Measurements from ENCODE around the gene TFAP2C. TPM values are rescaled to one million over a fixed set of nuclear protein-coding genes. Genes with fewer than 3 reads are reported as not detected.

The TFAP2C gene
- 0.06 TPM for polyA plus RNA-seq
- long read RNA-seq, donor 1 = 0 reads
- long read RNA-seq, donor 2 = 0 reads
- long read RNA-seq, donor 3 = 0 reads
- long read RNA-seq, donor 4 = 0 reads
- long read RNA-seq, donor 5 = 0 reads
- long read RNA-seq, donor 6 = 0 reads
- long read RNA-seq, donor 7 = 0 reads
- long read RNA-seq, donor 8 = 0 reads
- long read RNA-seq, donor 9 = 0 reads
- long read RNA-seq, donor 10 = 0 reads
- long read RNA-seq, donor 11 = 0 reads

GRCh38 chr20:56628873-56629463 is at the start of gene TFAP2C:
TSS of gene TFAP2C (plus strand) at chr20:56629306. CDS start at chr20:56629545, 239 bp downstream.
- WGBS (ENCODE audit: insufficient coverage, low lambda C conversion rate) = no CpG with 5 or more reads among the region's 62 CpGs
- Histone ChIP-seq H3K4me1 (ENCODE audit: control insufficient read depth, insufficient read depth, low read length) (peaks cover 10% of the 10 kb centered on the region), H3K27ac (ENCODE audit: low read length) (no peak within 1 kb of the TSS), H3K36me3 (ENCODE audit: control insufficient read depth, insufficient read depth, low read length) (no peaks in the 10 kb centered on the region), H3K27me3 (ENCODE audit: control insufficient read depth, insufficient read depth, low read length) (peaks cover 98% of the 10 kb centered on the region), H3K4me3 (ENCODE audit: low read length) (peak within 1 kb of the TSS; percentile 18), H3K9me3 (ENCODE audit: control insufficient read depth, low read depth, low read length) (peaks cover 15% of the 10 kb centered on the region)
- peak in 1 of 2 donors; percentile 40 for DNase-seq

GRCh38 chr20:56580226-56580625 is 48.9 kb upstream of the TFAP2C start:
- no peak overlapping the region for H3K4me3 ChIP-seq (ENCODE audit: low read length)
- H3K27me3 ChIP-seq (ENCODE audit: control insufficient read depth, insufficient read depth, low read length) = no peaks in the 10 kb centered on the region
- no peak for DNase-seq
- no peak overlapping the region for H3K27ac ChIP-seq (ENCODE audit: low read length)
- no peaks in the 10 kb centered on the region for H3K4me1 ChIP-seq (ENCODE audit: control insufficient read depth, insufficient read depth, low read length)
- no peaks in the 10 kb centered on the region for H3K9me3 ChIP-seq (ENCODE audit: control insufficient read depth, low read depth, low read length)
- WGBS (ENCODE audit: insufficient coverage, low lambda C conversion rate) = no CpG with 5 or more reads among the region's 12 CpGs
- H3K36me3 ChIP-seq (ENCODE audit: control insufficient read depth, insufficient read depth, low read length) = no peaks in the 10 kb centered on the region

- WGBS (ENCODE audit: insufficient coverage, low lambda C conversion rate) = 20% methylated on average over 1 of the region's 2 CpGs
- H3K27ac ChIP-seq (ENCODE audit: low read length) = no peak overlapping the region
- no peak overlapping the region for H3K4me3 ChIP-seq (ENCODE audit: low read length)
- H3K4me1 ChIP-seq (ENCODE audit: control insufficient read depth, insufficient read depth, low read length) = no peaks in the 10 kb centered on the region
- DNase-seq = no peak
- H3K27me3 ChIP-seq (ENCODE audit: control insufficient read depth, insufficient read depth, low read length) = no peaks in the 10 kb centered on the region
- no peaks in the 10 kb centered on the region for H3K9me3 ChIP-seq (ENCODE audit: control insufficient read depth, low read depth, low read length)
- no peaks in the 10 kb centered on the region for H3K36me3 ChIP-seq (ENCODE audit: control insufficient read depth, insufficient read depth, low read length)
These were observed 47.4 kb upstream of the TFAP2C start for GRCh38 chr20:56581701-56582100.

DNA sequence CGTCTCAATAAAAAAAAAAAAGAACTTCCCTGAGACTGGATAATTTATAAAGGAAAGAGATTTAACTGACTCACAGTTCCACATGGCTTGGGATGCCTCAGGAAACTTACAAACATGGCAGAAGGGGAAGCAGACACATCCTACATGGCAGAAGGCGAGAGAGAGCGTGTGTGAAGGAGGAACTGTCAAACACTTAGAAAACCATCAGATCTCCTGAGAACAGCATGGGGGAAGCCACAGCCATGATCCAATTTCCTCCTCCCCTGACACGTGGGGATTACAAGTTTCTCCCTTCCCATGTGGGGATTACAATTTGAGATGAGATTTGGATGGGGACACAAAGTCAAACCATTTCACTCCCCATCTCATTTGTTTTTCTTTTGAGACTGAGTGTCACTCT is 46.6 kb upstream of the TFAP2C start:
- 80% methylated on average over 1 of the region's 4 CpGs for WGBS (ENCODE audit: insufficient coverage, low lambda C conversion rate)
- Histone ChIP-seq H3K36me3 (ENCODE audit: control insufficient read depth, insufficient read depth, low read length) (no peaks in the 10 kb centered on the region), H3K27ac (ENCODE audit: low read length) (no peak overlapping the region), H3K27me3 (ENCODE audit: control insufficient read depth, insufficient read depth, low read length) (no peaks in the 10 kb centered on the region), H3K4me3 (ENCODE audit: low read length) (no peak overlapping the region), H3K4me1 (ENCODE audit: control insufficient read depth, insufficient read depth, low read length) (no peaks in the 10 kb centered on the region), H3K9me3 (ENCODE audit: control insufficient read depth, low read depth, low read length) (no peaks in the 10 kb centered on the region)
- no peak for DNase-seq

- Histone ChIP-seq H3K4me1 (ENCODE audit: control insufficient read depth, insufficient read depth, low read length) (no peaks in the 10 kb centered on the region), H3K27me3 (ENCODE audit: control insufficient read depth, insufficient read depth, low read length) (no peaks in the 10 kb centered on the region), H3K36me3 (ENCODE audit: control insufficient read depth, insufficient read depth, low read length) (no peaks in the 10 kb centered on the region), H3K27ac (ENCODE audit: low read length) (no peak overlapping the region), H3K9me3 (ENCODE audit: control insufficient read depth, low read depth, low read length) (no peaks in the 10 kb centered on the region), H3K4me3 (ENCODE audit: low read length) (no peak overlapping the region)
- 100% methylated on average over 1 of the region's 5 CpGs for WGBS (ENCODE audit: insufficient coverage, low lambda C conversion rate)
- no peak for DNase-seq
These were observed 44.2 kb upstream of the TFAP2C start for GRCh38 chr20:56584916-56585315.

DNA sequence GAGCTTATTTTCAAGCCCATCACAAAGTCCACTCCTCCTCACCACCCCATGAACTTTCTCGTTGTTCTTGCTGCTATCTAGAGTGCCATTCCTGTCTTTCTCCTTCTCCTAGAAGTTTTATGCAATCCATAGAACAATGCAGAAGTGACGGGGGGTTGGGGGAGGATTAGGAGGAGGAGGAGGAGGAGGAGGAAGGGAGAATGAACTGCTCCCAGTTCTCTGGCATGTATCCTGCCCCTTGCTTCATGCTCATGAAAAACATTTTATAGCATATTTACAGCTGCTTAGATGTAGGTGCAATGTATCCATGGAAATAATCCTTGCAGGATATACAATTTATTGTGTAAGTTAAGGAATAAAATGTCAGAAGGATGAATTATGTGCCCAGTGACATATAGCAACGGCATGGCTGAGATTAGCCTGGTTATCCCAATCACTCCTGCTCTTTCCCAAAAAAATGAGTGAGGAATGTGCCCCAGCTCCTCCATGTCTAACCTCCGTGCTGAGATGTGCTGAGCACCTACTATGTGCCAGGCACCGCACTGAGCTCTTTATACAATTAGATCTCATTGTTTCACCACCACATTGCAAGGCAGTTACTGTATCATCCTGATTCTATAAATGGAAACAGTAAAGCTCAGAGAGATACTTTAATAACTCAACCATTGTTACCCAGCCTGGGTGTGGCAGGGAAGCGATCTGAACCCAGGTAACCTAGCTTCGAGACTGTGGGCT is 41.6 kb upstream of the TFAP2C start:
- H3K9me3 ChIP-seq (ENCODE audit: control insufficient read depth, low read depth, low read length) = no peaks in the 10 kb centered on the region
- no peaks in the 10 kb centered on the region for H3K36me3 ChIP-seq (ENCODE audit: control insufficient read depth, insufficient read depth, low read length)
- H3K4me1 ChIP-seq (ENCODE audit: control insufficient read depth, insufficient read depth, low read length) = no peaks in the 10 kb centered on the region
- H3K27me3 ChIP-seq (ENCODE audit: control insufficient read depth, insufficient read depth, low read length) = no peaks in the 10 kb centered on the region
- WGBS (ENCODE audit: insufficient coverage, low lambda C conversion rate) = 17% methylated on average over 1 of the region's 7 CpGs
- H3K27ac ChIP-seq (ENCODE audit: low read length) = no peak overlapping the region
- DNase-seq = no peak
- no peak overlapping the region for H3K4me3 ChIP-seq (ENCODE audit: low read length)

DNA sequence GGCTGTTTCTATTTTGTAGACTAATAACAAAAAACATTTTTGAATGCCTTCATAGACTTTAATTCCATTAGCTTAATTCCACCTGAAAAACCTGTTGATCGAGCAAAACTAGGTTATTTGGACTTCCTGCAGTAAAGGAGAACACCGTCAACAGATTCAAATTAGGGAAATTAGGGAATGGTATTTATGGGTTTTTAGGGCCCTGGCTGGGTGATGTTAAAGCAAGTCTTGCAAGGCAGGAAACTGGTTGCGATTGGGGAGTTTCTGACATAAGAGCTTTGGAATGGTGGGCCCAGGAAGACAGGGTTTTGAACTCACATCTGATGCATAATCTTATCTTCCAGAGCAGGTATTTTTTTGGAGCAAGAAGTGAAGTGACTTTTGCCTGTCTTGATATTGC is 40.1 kb upstream of the TFAP2C start:
- no peaks in the 10 kb centered on the region for H3K9me3 ChIP-seq (ENCODE audit: control insufficient read depth, low read depth, low read length)
- no peak overlapping the region for H3K4me3 ChIP-seq (ENCODE audit: low read length)
- DNase-seq = no peak
- H3K4me1 ChIP-seq (ENCODE audit: control insufficient read depth, insufficient read depth, low read length) = no peaks in the 10 kb centered on the region
- no CpG with 5 or more reads among the region's 3 CpGs for WGBS (ENCODE audit: insufficient coverage, low lambda C conversion rate)
- H3K27me3 ChIP-seq (ENCODE audit: control insufficient read depth, insufficient read depth, low read length) = no peaks in the 10 kb centered on the region
- H3K27ac ChIP-seq (ENCODE audit: low read length) = no peak overlapping the region
- no peaks in the 10 kb centered on the region for H3K36me3 ChIP-seq (ENCODE audit: control insufficient read depth, insufficient read depth, low read length)

DNA sequence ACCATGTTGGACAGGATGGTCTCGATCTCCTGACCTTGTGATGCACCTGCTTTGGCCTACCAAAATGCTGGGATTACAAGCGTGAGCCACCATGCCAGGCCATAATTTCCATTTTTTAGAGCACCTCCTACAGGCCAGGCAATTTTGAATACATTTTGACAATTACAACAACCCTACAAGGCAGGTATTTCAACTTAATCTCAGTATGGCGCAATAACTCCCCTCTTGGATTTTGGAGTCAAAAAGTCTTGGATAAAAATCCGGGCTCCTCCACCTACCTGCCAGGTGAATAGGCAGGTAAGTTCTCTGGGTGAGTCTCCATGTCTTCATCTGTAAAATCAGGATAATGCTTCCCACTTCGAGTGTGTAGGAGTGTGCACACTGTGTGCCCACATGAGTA is 39.5 kb upstream of the TFAP2C start:
- Histone ChIP-seq H3K27me3 (ENCODE audit: control insufficient read depth, insufficient read depth, low read length) (no peaks in the 10 kb centered on the region), H3K4me3 (ENCODE audit: low read length) (no peak overlapping the region), H3K9me3 (ENCODE audit: control insufficient read depth, low read depth, low read length) (no peaks in the 10 kb centered on the region), H3K27ac (ENCODE audit: low read length) (no peak overlapping the region), H3K36me3 (ENCODE audit: control insufficient read depth, insufficient read depth, low read length) (no peaks in the 10 kb centered on the region), H3K4me1 (ENCODE audit: control insufficient read depth, insufficient read depth, low read length) (no peaks in the 10 kb centered on the region)
- WGBS (ENCODE audit: insufficient coverage, low lambda C conversion rate) = 100% methylated on average over 2 of the region's 5 CpGs
- no peak for DNase-seq

GRCh38 chr20:56590888-56591287 is 38.2 kb upstream of the TFAP2C start:
- H3K27me3 ChIP-seq (ENCODE audit: control insufficient read depth, insufficient read depth, low read length) = no peaks in the 10 kb centered on the region
- no peaks in the 10 kb centered on the region for H3K4me1 ChIP-seq (ENCODE audit: control insufficient read depth, insufficient read depth, low read length)
- WGBS (ENCODE audit: insufficient coverage, low lambda C conversion rate) = no CpG with 5 or more reads among the region's 6 CpGs
- H3K36me3 ChIP-seq (ENCODE audit: control insufficient read depth, insufficient read depth, low read length) = no peaks in the 10 kb centered on the region
- DNase-seq = no peak
- no peak overlapping the region for H3K4me3 ChIP-seq (ENCODE audit: low read length)
- H3K27ac ChIP-seq (ENCODE audit: low read length) = no peak overlapping the region
- no peaks in the 10 kb centered on the region for H3K9me3 ChIP-seq (ENCODE audit: control insufficient read depth, low read depth, low read length)

GRCh38 chr20:56592211-56592610 is 36.9 kb upstream of the TFAP2C start:
- H3K9me3 ChIP-seq (ENCODE audit: control insufficient read depth, low read depth, low read length) = no peaks in the 10 kb centered on the region
- DNase-seq = no peak
- no peaks in the 10 kb centered on the region for H3K4me1 ChIP-seq (ENCODE audit: control insufficient read depth, insufficient read depth, low read length)
- no peak overlapping the region for H3K4me3 ChIP-seq (ENCODE audit: low read length)
- no peaks in the 10 kb centered on the region for H3K27me3 ChIP-seq (ENCODE audit: control insufficient read depth, insufficient read depth, low read length)
- H3K36me3 ChIP-seq (ENCODE audit: control insufficient read depth, insufficient read depth, low read length) = no peaks in the 10 kb centered on the region
- H3K27ac ChIP-seq (ENCODE audit: low read length) = no peak overlapping the region

Measured in large intestine (tissue), 12 donors.